AG10803 (cell line): ENCODE data around the gene SDHA.
A peak's percentile ranks its signal among the peaks of the same experiment; 100 is the strongest.

Experiments used
- DNase-seq: peaks from one replicate; pipeline ENCODE4 v3.0.0; 2010; ENCODE audit warnings: low read depth
- H3K4me3 ChIP-seq: 2 replicates; pipeline ENCODE4 v1.5.1; 2011; ENCODE audit warnings: mild to moderate bottlenecking, low read length, control low read depth
- CTCF ChIP-seq: conservative IDR thresholded peaks from 2 replicates; pipeline ENCODE4 v1.5.1; 2011; ENCODE audit warnings: mild to moderate bottlenecking, low read length, control low read depth, inconsistent platforms

The SDHA gene

GRCh38 chr5:180286-180918 lies 37.7 kb upstream of the SDHA start:
- no peak overlapping the region for H3K4me3 ChIP-seq
- DNase-seq = no peak
- TF ChIP-seq CTCF = no peak

- no peak for TF ChIP-seq CTCF
- no peak for DNase-seq
Measured at GRCh38 chr5:181160-181559, 37.0 kb upstream of the SDHA start.

GRCh38 chr5:181566-181965 lies 36.6 kb upstream of the SDHA start:
- TF ChIP-seq CTCF = no peak
- no peak for DNase-seq
- H3K4me3 ChIP-seq = no peak overlapping the region

More at GRCh38 chr5:181160-181559, 37.0 kb upstream of the SDHA start:
- H3K4me3 ChIP-seq = no peak overlapping the region

- H3K4me3 ChIP-seq = no peak overlapping the region
- no peak for DNase-seq
Measured at GRCh38 chr5:182126-182525, 36.0 kb upstream of the SDHA start.

GRCh38 chr5:184471-184870 lies 33.6 kb upstream of the SDHA start:
- DNase-seq = peak; percentile 65
- no peak for TF ChIP-seq CTCF
- no peak overlapping the region for H3K4me3 ChIP-seq

More at GRCh38 chr5:182126-182525, 36.0 kb upstream of the SDHA start:
- no peak for TF ChIP-seq CTCF

GRCh38 chr5:185095-186070 lies 32.7 kb upstream of the SDHA start:
- no peak for DNase-seq
- H3K4me3 ChIP-seq = no peak overlapping the region
- no peak for TF ChIP-seq CTCF
